ENCODE measurements around the gene RPS23. TPM values are rescaled to one million over a fixed set of nuclear protein-coding genes. Genes with fewer than 3 reads are reported as not detected.

The RPS23 gene
- total RNA-seq, 1 donor from 2014 or later, result 1,103 TPM

DNA sequence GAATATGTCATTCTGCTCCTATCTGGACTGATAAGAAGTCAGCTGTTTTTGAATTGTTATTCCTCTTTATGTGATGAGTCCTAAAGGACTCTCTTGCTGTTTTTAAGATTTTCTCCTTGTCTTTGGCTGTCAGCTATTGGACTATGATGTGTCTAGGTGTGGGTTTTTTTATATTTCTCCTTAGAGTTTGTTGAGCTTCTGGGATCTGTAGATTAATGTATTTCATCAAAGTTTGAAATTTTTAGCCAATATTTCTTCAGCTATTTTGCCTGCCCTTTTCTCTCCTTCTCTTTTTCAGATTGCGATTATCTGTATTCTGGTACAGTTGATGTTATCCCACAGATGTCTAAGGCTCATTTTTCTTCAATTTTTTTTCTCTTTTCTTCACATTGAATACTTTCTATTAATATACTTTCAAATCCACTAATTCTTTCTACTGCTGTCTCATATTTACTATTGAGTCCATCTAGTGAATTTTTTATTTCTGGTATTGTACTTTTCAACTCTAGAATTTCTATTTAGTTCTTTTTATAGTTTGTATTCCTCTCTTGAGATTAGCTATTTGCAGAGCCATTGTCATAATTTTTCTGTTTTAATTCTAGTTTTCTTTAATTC, 31.1 kb downstream of the RPS23 start:
- DNase-seq, result no peak
- TF ChIP-seq, protein P1, sequence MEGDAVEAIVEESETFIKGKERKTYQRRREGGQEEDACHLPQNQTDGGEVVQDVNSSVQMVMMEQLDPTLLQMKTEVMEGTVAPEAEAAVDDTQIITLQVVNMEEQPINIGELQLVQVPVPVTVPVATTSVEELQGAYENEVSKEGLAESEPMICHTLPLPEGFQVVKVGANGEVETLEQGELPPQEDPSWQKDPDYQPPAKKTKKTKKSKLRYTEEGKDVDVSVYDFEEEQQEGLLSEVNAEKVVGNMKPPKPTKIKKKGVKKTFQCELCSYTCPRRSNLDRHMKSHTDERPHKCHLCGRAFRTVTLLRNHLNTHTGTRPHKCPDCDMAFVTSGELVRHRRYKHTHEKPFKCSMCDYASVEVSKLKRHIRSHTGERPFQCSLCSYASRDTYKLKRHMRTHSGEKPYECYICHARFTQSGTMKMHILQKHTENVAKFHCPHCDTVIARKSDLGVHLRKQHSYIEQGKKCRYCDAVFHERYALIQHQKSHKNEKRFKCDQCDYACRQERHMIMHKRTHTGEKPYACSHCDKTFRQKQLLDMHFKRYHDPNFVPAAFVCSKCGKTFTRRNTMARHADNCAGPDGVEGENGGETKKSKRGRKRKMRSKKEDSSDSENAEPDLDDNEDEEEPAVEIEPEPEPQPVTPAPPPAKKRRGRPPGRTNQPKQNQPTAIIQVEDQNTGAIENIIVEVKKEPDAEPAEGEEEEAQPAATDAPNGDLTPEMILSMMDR (IDR thresholded peaks at IDR 0.05; ENCODE audit: borderline replicate concordance), result no peak
- Histone ChIP-seq H3K27ac (replicated peaks) (no peak overlapping the region), H3K9me3 (replicated peaks) (peaks cover 27% of the 10 kb centered on the region), H3K36me3 (no peaks in the 10 kb centered on the region), H3K27me3 (ENCODE audit: low read depth) (no peaks in the 10 kb centered on the region), H3K4me3 (no peak overlapping the region), H3K4me1 (no peaks in the 10 kb centered on the region)
- intact Hi-C loops (cut with micrococcal nuclease), result no loop called here

DNA sequence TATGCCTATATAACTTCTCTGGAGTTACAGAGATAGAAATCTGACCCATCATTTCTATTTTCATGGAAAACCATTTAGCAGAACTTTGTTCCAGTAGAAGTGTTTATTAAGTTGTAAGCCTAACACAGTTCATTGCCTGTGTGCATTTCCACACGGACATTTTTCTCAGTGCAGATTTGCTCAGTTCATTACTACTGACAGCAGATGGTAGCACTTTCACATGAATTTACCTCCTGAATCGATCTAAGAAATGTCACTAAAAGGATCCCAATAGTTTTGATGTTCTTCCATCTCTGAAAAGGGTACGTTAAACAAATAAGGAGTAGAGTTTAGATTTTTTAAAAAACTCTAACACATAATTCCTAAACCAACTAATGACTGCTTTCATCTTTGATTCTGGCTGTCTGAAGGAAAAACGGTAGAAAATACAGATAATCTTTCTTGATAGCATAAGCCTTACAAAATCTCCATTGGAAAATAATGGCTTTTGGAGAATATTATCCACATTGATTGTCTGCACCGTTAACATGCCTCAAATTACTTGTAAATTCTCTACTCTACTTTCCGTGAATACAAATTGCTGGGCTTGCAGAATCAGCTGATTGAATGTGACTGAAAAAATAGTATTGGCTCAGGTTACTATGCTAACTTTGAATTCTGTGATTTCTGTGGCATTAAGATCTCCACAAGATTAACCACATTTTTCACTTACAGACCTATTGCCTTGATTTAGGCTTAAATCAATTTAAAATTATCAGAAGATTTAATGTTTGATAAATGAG, 33.1 kb downstream of the RPS23 start:
- DNase-seq, result no peak
- TF ChIP-seq, protein P1 (IDR thresholded peaks at IDR 0.05; ENCODE audit: borderline replicate concordance), result no peak
- no peaks in the 10 kb centered on the region for H3K27me3 ChIP-seq (ENCODE audit: low read depth)

GRCh38 chr5:82244151-82244550, 34.0 kb downstream of the RPS23 start:
- Histone ChIP-seq H3K9me3 (replicated peaks) (peaks cover 27% of the 10 kb centered on the region), H3K36me3 (no peaks in the 10 kb centered on the region), H3K4me3 (no peak overlapping the region), H3K4me1 (no peaks in the 10 kb centered on the region), H3K27ac (replicated peaks) (no peak overlapping the region), H3K27me3 (ENCODE audit: low read depth) (no peaks in the 10 kb centered on the region)
- intact Hi-C loops (cut with micrococcal nuclease), result no loop called here
- DNase-seq, result no peak
- TF ChIP-seq, protein P1 (IDR thresholded peaks at IDR 0.05; ENCODE audit: borderline replicate concordance), result no peak

More for the DNA sequence above, 33.1 kb downstream of the RPS23 start:
- intact Hi-C loops (cut with micrococcal nuclease), result no loop called here
- Histone ChIP-seq H3K4me1 (no peaks in the 10 kb centered on the region), H3K4me3 (no peak overlapping the region), H3K9me3 (replicated peaks) (peaks cover 27% of the 10 kb centered on the region), H3K27ac (replicated peaks) (no peak overlapping the region), H3K36me3 (no peaks in the 10 kb centered on the region)

GRCh38 chr5:82234885-82235284, 43.3 kb downstream of the RPS23 start:
- Histone ChIP-seq H3K4me1 (peaks cover 6% of the 10 kb centered on the region), H3K36me3 (no peaks in the 10 kb centered on the region), H3K27ac (replicated peaks) (no peak overlapping the region), H3K27me3 (ENCODE audit: low read depth) (no peaks in the 10 kb centered on the region), H3K4me3 (no peak overlapping the region), H3K9me3 (replicated peaks) (no peaks in the 10 kb centered on the region)
- TF ChIP-seq, protein P1 (IDR thresholded peaks at IDR 0.05; ENCODE audit: borderline replicate concordance), result no peak
- no peak for DNase-seq
- intact Hi-C loops (cut with micrococcal nuclease), result no loop called here

- Histone ChIP-seq H3K36me3 (no peaks in the 10 kb centered on the region), H3K4me1 (no peaks in the 10 kb centered on the region), H3K27me3 (ENCODE audit: low read depth) (no peaks in the 10 kb centered on the region), H3K27ac (replicated peaks) (no peak overlapping the region), H3K9me3 (replicated peaks) (no peaks in the 10 kb centered on the region), H3K4me3 (no peak overlapping the region)
- intact Hi-C loops (cut with micrococcal nuclease), result no loop called here
- TF ChIP-seq, protein P1 (IDR thresholded peaks at IDR 0.05; ENCODE audit: borderline replicate concordance), result peak; percentile 90
- DNase-seq, result peak; percentile 20
Observed at GRCh38 chr5:82225525-82226172, 52.5 kb downstream of the RPS23 start.
